Measurements from ENCODE around the gene ZNF764.
"Not testable (repeated sequence)": the region's sequence is repeated elsewhere in the genome, so short reads cannot be mapped to it uniquely, and the experiment has no call there.

- not testable (repeated sequence) for TF ChIP-seq POLR2A, CTCF (IDR thresholded peaks at IDR 0.05)
These were observed 21.7 kb downstream of the ZNF764 start for GRCh38 chr16:30536391-30537024.

Data from thyroid gland (tissue), 4 donors.